ENCODE data around the gene TCAP. TPM values are rescaled to one million over a fixed set of nuclear protein-coding genes. Genes with fewer than 3 reads are reported as not detected.
A peak's percentile ranks its signal among the peaks of the same experiment; 100 is the strongest.
"Not testable (repeated sequence)": the region's sequence is repeated elsewhere in the genome, so short reads cannot be mapped to it uniquely, and the experiment has no call there.

The TCAP gene
- total and polyA plus RNA-seq, 9 donors = 212 to 460 (median 328) TPM

DNA sequence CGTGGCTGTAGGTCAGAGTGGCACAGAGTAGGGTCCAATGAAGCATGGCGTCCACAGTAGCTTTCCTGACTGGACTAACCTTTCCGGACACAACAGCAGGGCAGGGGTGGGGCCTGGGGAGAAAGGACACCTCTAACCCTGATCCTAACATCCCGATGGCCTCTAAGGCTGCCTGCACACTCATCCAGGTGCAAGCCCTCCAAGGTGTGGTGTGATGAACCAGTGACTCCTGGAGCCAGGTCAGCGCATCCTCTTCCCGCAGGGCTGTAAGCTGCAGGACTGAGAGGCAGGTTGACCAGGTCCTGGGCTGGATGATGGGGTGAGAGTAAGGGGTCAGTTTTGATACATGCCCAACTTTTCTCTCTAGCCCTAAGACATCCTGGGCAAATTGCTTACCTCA, 31.6 kb downstream of the TCAP start:
- H3K27ac ChIP-seq (ENCODE audit: low read length) = no peak overlapping the region
- DNase-seq = no peak
- peaks cover 21% of the 10 kb centered on the region for H3K27me3 ChIP-seq (ENCODE audit: control insufficient read depth, insufficient read depth, low read length)
- H3K4me1 ChIP-seq (ENCODE audit: control insufficient read depth, insufficient read depth, low read length) = peaks cover 18% of the 10 kb centered on the region
- H3K36me3 ChIP-seq (ENCODE audit: control insufficient read depth, insufficient read depth, low read length) = peaks cover 3% of the 10 kb centered on the region
- 73% methylated on average over 4 of the region's 6 CpGs for WGBS (ENCODE audit: insufficient coverage)
- no peaks in the 10 kb centered on the region for H3K9me3 ChIP-seq (replicated peaks; ENCODE audit: control insufficient read depth, low read depth, low read length)
- H3K4me3 ChIP-seq (ENCODE audit: low read length) = no peak overlapping the region

DNA sequence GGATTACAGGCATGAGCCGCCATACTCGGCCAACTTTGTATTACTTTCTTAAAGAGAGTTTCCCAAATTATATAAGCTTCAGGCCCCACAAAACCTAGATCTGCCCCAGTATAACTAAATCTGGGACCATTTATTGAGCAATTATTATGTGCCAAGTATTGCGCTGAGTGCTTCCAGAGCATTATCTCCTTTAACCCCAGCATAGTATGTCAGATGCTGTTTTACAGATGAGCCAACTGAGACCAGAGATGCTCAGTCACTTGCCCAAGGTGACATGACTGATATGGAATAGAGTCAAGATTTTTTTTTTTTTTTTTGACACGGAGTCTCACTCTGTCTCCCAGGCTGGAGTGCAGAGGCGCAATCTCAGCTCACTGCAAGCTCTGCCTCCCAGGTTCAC, 32.8 kb downstream of the TCAP start:
- Histone ChIP-seq H3K4me1 (ENCODE audit: control insufficient read depth, insufficient read depth, low read length) (peaks cover 26% of the 10 kb centered on the region), H3K27ac (ENCODE audit: low read length) (no peak overlapping the region), H3K36me3 (ENCODE audit: control insufficient read depth, insufficient read depth, low read length) (peaks cover 6% of the 10 kb centered on the region), H3K27me3 (ENCODE audit: control insufficient read depth, insufficient read depth, low read length) (peaks cover 22% of the 10 kb centered on the region), H3K9me3 (replicated peaks; ENCODE audit: control insufficient read depth, low read depth, low read length) (no peaks in the 10 kb centered on the region), H3K4me3 (ENCODE audit: low read length) (no peak overlapping the region)
- 100% methylated on average over 1 of the region's 5 CpGs for WGBS (ENCODE audit: insufficient coverage)
- no peak for DNase-seq

DNA sequence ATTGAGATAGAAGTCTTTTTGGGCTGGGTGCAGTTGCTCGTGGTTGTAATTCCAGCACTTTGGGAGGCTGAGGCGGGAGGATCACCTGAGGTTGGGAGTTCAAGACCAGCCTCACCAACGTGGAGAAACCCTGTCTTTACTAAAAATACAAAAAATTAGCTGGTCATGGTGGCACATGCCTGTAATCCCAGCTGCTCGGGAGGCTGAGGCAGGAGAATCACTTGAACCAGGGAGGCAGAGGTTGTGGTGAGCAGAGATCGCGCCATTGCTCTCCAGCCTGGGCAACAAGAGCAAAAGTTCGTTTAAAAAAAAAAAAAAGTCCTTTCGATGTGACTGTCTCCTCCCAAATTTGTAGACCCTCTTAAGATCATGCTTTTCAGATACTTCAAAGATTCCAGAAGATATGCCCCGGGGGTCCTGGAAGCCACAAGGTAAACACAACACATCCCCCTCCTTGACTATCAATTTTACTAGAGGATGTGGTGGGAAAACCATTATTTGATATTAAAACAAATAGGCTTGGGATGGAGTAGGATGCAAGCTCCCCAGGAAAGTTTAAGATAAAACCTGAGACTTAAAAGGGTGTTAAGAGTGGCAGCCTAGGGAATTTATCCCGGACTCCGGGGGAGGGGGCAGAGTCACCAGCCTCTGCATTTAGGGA, 34.1 kb downstream of the TCAP start:
- Histone ChIP-seq H3K4me3 (ENCODE audit: low read length) (peak overlapping the region; percentile 83), H3K4me1 (ENCODE audit: control insufficient read depth, insufficient read depth, low read length) (peaks cover 38% of the 10 kb centered on the region)

DNA sequence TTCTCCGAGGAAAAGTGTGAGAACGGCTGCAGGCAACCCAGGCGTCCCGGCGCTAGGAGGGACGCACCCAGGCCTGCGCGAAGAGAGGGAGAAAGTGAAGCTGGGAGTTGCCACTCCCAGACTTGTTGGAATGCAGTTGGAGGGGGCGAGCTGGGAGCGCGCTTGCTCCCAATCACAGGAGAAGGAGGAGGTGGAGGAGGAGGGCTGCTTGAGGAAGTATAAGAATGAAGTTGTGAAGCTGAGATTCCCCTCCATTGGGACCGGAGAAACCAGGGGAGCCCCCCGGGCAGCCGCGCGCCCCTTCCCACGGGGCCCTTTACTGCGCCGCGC, 34.6 kb downstream of the TCAP start, which contains the start of gene ERBB2:
Gene ERBB2, plus strand, starts transcription at position 247 of the 330 bp plus-strand sequence. CDS start 175 bp downstream, outside the sequence.
- peak; percentile 93 for DNase-seq
- Histone ChIP-seq H3K4me1 (ENCODE audit: control insufficient read depth, insufficient read depth, low read length) (peaks cover 43% of the 10 kb centered on the region), H3K36me3 (ENCODE audit: control insufficient read depth, insufficient read depth, low read length) (peaks cover 14% of the 10 kb centered on the region), H3K4me3 (ENCODE audit: low read length) (peak within 1 kb of the TSS; percentile 83), H3K27me3 (ENCODE audit: control insufficient read depth, insufficient read depth, low read length) (peaks cover 22% of the 10 kb centered on the region), H3K9me3 (replicated peaks; ENCODE audit: control insufficient read depth, low read depth, low read length) (no peaks in the 10 kb centered on the region), H3K27ac (ENCODE audit: low read length) (peak within 1 kb of the TSS; percentile 87)
- 0% methylated on average over 16 of the region's 20 CpGs for WGBS (ENCODE audit: insufficient coverage)

More for the DNA sequence above, 34.1 kb downstream of the TCAP start:
- not testable (repeated sequence) for H3K9me3 ChIP-seq (replicated peaks; ENCODE audit: control insufficient read depth, low read depth, low read length); DNase-seq; H3K36me3 ChIP-seq (ENCODE audit: control insufficient read depth, insufficient read depth, low read length)
- Histone ChIP-seq H3K27me3 (ENCODE audit: control insufficient read depth, insufficient read depth, low read length) (peaks cover 22% of the 10 kb centered on the region), H3K27ac (ENCODE audit: low read length) (peak overlapping the region; percentile 87)
- 43% methylated on average over 6 of the region's 11 CpGs for WGBS (ENCODE audit: insufficient coverage)

DNA sequence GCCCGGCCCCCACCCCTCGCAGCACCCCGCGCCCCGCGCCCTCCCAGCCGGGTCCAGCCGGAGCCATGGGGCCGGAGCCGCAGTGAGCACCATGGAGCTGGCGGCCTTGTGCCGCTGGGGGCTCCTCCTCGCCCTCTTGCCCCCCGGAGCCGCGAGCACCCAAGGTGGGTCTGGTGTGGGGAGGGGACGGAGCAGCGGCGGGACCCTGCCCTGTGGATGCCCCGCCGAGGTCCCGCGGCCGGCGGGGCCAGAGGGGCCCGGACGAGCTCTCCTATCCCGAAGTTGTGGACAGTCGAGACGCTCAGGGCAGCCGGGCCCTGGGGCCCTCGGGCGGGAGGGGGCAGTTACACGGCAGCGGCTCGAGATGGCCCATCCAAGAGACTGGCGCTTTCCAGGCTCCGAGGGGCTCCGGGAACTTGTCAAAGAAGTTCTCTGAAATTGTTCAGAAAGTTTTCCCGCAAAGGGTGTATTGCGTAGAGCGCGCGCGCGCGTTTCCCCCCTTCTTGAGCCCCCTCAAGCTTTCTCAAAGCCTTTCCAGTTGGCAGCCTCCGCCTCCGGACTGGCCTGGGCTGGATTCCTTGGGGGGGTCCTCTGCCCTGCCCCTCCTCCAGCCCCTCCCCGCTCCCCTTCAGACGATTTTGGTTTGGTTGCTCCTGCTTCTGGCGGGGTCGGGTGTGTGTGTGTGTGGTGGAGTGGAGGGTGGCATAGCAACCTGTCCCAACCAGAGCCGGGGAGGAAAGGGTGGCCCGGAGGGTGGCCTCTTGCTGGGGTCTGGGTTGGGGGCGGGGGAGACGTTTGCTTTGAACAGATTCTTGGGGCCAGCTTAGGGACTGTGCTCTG, 35.2 kb downstream of the TCAP start:
- WGBS (ENCODE audit: insufficient coverage) = under 1% methylated on average over 52 of the region's 57 CpGs
- H3K27me3 ChIP-seq (ENCODE audit: control insufficient read depth, insufficient read depth, low read length) = peaks cover 22% of the 10 kb centered on the region

DNA sequence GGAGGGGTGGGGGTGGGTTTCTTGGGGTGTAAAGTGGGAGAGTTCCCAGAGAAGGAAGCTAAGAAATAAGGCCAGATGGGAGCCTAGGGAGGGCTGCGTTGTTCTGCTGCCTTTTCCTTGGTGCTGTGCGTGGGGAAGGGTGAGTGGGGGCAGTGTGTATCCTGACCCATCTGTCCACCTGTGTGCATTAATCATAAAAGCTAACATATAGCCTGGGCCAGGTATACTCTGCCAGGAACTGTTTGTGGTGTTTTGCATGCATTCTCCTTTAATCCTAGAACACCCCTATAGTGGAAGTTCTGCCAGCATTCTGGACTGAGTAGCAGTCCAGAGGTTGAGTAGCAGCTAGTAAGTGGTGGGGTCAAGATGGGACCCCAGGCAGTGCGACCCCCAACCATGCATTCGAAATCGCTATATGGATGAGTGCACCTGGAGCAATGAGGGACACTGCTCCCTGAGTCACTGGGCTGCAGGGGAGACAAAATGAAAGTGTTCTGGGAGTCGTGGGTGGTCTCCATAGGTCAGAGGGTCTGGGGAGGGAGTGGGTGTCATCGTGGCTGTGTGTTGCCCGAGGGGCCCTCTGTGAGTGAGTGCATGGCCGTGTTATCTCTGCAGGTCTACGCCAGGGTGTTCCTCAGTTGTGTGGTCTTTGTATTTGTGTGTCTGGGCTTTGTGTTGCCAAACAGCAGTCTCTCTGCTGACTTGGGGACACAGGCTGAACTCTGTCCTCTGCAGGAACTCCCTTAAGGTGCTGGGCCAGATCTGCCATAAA, 36.0 kb downstream of the TCAP start:
- Histone ChIP-seq H3K27me3 (ENCODE audit: control insufficient read depth, insufficient read depth, low read length) (peaks cover 22% of the 10 kb centered on the region), H3K27ac (ENCODE audit: low read length) (peak overlapping the region; percentile 87), H3K4me1 (ENCODE audit: control insufficient read depth, insufficient read depth, low read length) (peaks cover 57% of the 10 kb centered on the region), H3K36me3 (ENCODE audit: control insufficient read depth, insufficient read depth, low read length) (peaks cover 12% of the 10 kb centered on the region), H3K4me3 (ENCODE audit: low read length) (peak overlapping the region; percentile 83), H3K9me3 (replicated peaks; ENCODE audit: control insufficient read depth, low read depth, low read length) (no peaks in the 10 kb centered on the region)
- no peak for DNase-seq
- 18% methylated on average over 6 of the region's 10 CpGs for whole genome bisulfite sequencing (ENCODE audit: insufficient coverage)

More for the DNA sequence above, 35.2 kb downstream of the TCAP start:
- Histone ChIP-seq H3K4me1 (ENCODE audit: control insufficient read depth, insufficient read depth, low read length) (peaks cover 49% of the 10 kb centered on the region), H3K9me3 (replicated peaks; ENCODE audit: control insufficient read depth, low read depth, low read length) (no peaks in the 10 kb centered on the region), H3K27ac (ENCODE audit: low read length) (peak overlapping the region; percentile 87), H3K4me3 (ENCODE audit: low read length) (peak overlapping the region; percentile 83), H3K36me3 (ENCODE audit: control insufficient read depth, insufficient read depth, low read length) (peaks cover 15% of the 10 kb centered on the region)
- DNase-seq = peak; percentile 87

DNA sequence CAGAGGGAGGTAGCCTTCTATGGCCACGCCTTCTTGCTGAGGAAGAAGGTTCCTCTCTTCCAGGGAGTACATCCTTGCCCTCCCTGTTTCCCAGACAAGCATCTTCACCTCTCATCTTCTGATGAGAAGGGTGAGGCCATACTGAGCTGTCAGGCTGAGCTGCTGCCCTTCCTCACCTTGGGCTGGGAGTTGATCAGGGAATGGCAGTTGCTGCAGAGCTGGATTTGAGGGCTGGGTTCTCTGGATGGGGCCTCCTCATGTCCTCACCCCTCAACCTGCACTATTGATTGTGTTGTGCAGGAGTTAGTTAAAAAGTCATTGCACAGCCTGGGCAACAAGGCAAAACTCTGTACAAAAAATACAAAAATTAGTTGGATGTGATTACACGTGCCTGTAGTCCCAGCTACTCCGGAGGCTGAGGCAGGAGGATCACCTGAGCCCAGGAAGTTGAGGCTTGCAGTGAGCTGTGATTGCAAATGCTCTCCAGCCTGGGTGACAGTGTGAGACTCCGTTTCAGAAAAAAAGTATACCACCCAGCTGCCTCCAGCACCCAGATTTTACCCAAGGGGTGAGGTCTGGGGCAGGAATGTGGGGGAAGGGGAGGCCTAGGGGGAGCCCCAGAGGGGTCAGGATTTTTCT, 36.8 kb downstream of the TCAP start:
- Histone ChIP-seq H3K27ac (ENCODE audit: low read length) (no peak overlapping the region), H3K36me3 (ENCODE audit: control insufficient read depth, insufficient read depth, low read length) (peaks cover 14% of the 10 kb centered on the region), H3K27me3 (ENCODE audit: control insufficient read depth, insufficient read depth, low read length) (peaks cover 22% of the 10 kb centered on the region), H3K9me3 (replicated peaks; ENCODE audit: control insufficient read depth, low read depth, low read length) (no peaks in the 10 kb centered on the region), H3K4me3 (ENCODE audit: low read length) (peak overlapping the region; percentile 83), H3K4me1 (ENCODE audit: control insufficient read depth, insufficient read depth, low read length) (peaks cover 63% of the 10 kb centered on the region)
- DNase-seq = no peak
- 57% methylated on average over 1 of the region's 4 CpGs for WGBS (ENCODE audit: insufficient coverage)

DNA sequence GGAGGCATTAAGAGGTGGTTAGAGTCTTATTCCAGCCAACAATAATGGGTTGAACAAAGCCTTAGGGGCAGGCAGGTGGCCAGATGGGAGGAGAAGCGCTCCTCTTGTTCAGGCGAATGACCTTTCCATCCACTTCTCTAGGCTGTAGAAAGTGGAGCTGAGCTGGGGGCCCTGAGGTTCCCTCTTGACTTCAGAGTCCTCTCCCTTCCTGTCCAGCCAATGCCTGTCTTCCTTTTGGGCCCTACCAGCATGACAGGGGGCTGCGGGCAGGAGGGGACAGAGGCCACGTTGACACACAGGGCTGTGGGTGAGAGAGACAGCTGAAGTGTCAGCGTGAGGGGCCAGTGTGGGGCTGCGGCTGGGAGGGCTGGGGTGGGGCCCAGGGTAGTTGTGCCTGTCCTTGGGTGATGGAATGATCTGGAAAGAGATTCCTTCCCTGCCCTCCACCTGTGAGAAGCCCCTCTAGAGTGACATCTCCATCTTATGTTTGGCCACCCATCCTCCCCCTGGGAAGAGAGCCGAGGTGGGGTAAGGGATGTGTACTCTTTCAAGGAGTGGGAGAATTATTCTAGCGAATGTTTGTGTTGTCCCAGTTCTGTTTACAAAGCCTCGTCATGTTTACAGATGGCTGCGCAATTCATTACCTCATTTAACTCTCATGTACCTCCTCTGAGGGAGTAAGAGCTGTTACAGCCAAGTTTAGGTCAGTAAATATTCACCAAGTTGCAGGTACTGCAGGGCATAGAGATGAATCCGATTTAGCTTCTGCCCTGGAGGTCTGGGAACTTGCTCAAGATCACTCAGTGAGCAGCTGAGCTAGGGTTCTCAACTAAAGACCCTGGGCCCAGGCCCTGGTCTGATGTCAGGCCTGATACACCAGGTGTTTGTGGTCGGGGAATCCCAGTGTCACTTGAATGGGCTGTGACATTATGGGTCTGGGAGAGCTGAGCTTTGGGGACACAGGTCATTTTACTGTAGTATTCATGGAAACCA, 38.0 kb downstream of the TCAP start:
- peak overlapping the region; percentile 81 for H3K27ac ChIP-seq (ENCODE audit: low read length)
- peaks cover 22% of the 10 kb centered on the region for H3K27me3 ChIP-seq (ENCODE audit: control insufficient read depth, insufficient read depth, low read length)
- H3K4me3 ChIP-seq (ENCODE audit: low read length) = no peak overlapping the region
- H3K36me3 ChIP-seq (ENCODE audit: control insufficient read depth, insufficient read depth, low read length) = peaks cover 25% of the 10 kb centered on the region
- no peak for DNase-seq
- no peaks in the 10 kb centered on the region for H3K9me3 ChIP-seq (replicated peaks; ENCODE audit: control insufficient read depth, low read depth, low read length)
- 54% methylated on average over 2 of the region's 12 CpGs for WGBS (ENCODE audit: insufficient coverage)
- peaks cover 68% of the 10 kb centered on the region for H3K4me1 ChIP-seq (ENCODE audit: control insufficient read depth, insufficient read depth, low read length)

DNA sequence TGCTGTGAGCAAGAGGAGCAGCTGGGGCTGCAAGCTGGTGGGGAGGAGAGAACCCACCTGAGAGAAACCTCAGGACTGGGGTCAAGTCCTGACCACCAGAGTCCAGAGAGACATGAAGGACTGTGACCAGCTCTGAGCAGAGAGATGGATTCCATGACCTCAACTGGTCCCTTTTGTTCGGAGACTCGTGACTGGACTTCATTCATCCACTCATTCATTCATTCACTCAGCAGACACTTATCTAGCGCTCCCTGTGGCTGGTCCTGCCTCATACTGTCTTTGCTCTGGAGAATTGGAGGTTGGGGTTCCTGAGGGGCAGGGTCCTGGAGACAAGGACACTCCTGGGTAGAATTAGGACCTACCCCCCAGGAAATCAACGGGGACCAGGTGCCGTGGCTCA, 38.8 kb downstream of the TCAP start:
- DNase-seq = no peak
- 79% methylated on average over 2 of the region's 5 CpGs for WGBS (ENCODE audit: insufficient coverage)
- H3K9me3 ChIP-seq (replicated peaks; ENCODE audit: control insufficient read depth, low read depth, low read length) = no peaks in the 10 kb centered on the region
- peaks cover 33% of the 10 kb centered on the region for H3K36me3 ChIP-seq (ENCODE audit: control insufficient read depth, insufficient read depth, low read length)
- H3K27me3 ChIP-seq (ENCODE audit: control insufficient read depth, insufficient read depth, low read length) = peaks cover 21% of the 10 kb centered on the region
- H3K4me3 ChIP-seq (ENCODE audit: low read length) = no peak overlapping the region
- H3K4me1 ChIP-seq (ENCODE audit: control insufficient read depth, insufficient read depth, low read length) = peaks cover 67% of the 10 kb centered on the region
- H3K27ac ChIP-seq (ENCODE audit: low read length) = peak overlapping the region; percentile 81

Data from muscle of leg (tissue), 11 donors.